T-cell (primary cell): Measurements from ENCODE around the gene SIRPB2. TPM values are rescaled to one million over a fixed set of nuclear protein-coding genes. Genes with fewer than 3 reads are reported as not detected.

ENCODE experiments used
- ATAC-seq, 4 experiments: fragments of 200-7000 bp in 3 of 4; fragments of 150-1000 bp in 1 of 4; cut with Tn5 transposase; replicated peaks in 1 of 4; 1 replicate in 3 of 4; 2 replicates in 1 of 4; pipeline ENCODE4 v1.10.0; 2021; ENCODE audit warnings: moderate library complexity in 3 of 4, mild to moderate bottlenecking in 2 of 4, moderate number of reproducible peaks in 1 of 4
- CTCF ChIA-PET, 2 donors: fragments of 300-600 bp; sonication (Branson Sonifier 250); formaldehyde crosslinking; loops; one replicate each; lab custom pipeline; 2022; ENCODE audit warnings: antibody characterized with exemption in 2 of 2; lab: Charles Lee
- POLR2A ChIA-PET, 2 donors: fragments of 300-600 bp; sonication (Branson Sonifier 250); formaldehyde crosslinking; loops; one replicate each; lab custom pipeline; 2022; ENCODE audit warnings: antibody characterized with exemption in 2 of 2; lab: Charles Lee
- DNase-seq, 35 experiments: peaks; one replicate each; pipeline versions ENCODE4 v3.0.0 to v3.0.0-alpha.2; 2013 to 2023
- H3K27ac ChIP-seq: one replicate; pipeline ENCODE4 v1.5.1; 2013; ENCODE audit warnings: low read length
- H3K27me3 ChIP-seq, 2 experiments: replicated peaks in 1 of 2; 1 replicate in 1 of 2; 2 replicates in 1 of 2; pipeline versions ENCODE4 v1.6.1 to v1.7.0; 2013; ENCODE audit warnings: low read length in 1 of 2, mixed read lengths in 1 of 2; ENCODE audit not compliant: control insufficient read depth in 2 of 2, insufficient read depth in 2 of 2; ENCODE audit errors: extremely low read depth in 1 of 2
- H3K36me3 ChIP-seq, 2 donors: 1 replicate in 1 of 2; 2 replicates in 1 of 2; pipeline versions ENCODE4 v1.6.1 to v1.7.0; 2013; ENCODE audit warnings: low read length in 1 of 2; ENCODE audit not compliant: control insufficient read depth in 2 of 2, insufficient read depth in 1 of 2; ENCODE audit errors: extremely low read depth in 1 of 2
- H3K4me1 ChIP-seq, 2 experiments: 1 replicate in 1 of 2; 2 replicates in 1 of 2; pipeline versions ENCODE4 v1.6.1 to v1.7.0; 2013; ENCODE audit warnings: low read length in 2 of 2, mixed read lengths in 1 of 2; ENCODE audit not compliant: insufficient read depth in 2 of 2, control insufficient read depth in 1 of 2; ENCODE audit errors: extremely low read depth in 1 of 2
- H3K4me3 ChIP-seq, 2 donors: 1 replicate in 1 of 2; 2 replicates in 1 of 2; pipeline versions ENCODE4 v1.5.1 to v1.7.0; 2013; ENCODE audit warnings: mild to moderate bottlenecking in 2 of 2, low read length in 1 of 2, moderate library complexity in 1 of 2; ENCODE audit not compliant: control insufficient read depth in 1 of 2; ENCODE audit errors: extremely low read depth in 1 of 2
- H3K9me3 ChIP-seq: 2 replicates; pipeline ENCODE4 v1.7.0; 2013
- H3K27ac Mint-ChIP-seq, 2 donors: one replicate each; pipeline ENCODE4 v1.8.0; 2020 to 2021; ENCODE audit warnings: mild to moderate bottlenecking in 2 of 2, mixed read lengths in 2 of 2
- H3K27me3 Mint-ChIP-seq, 2 donors: one replicate each; pipeline ENCODE4 v1.8.0; 2021 to 2022; ENCODE audit warnings: mixed read lengths in 2 of 2
- H3K36me3 Mint-ChIP-seq: one replicate; pipeline ENCODE4 v1.8.0; 2021; ENCODE audit warnings: mixed read lengths
- H3K4me1 Mint-ChIP-seq, 3 donors: one replicate each; pipeline ENCODE4 v1.8.0; 2020 to 2022; ENCODE audit warnings: mixed read lengths in 3 of 3, mild to moderate bottlenecking in 1 of 3
- H3K4me3 Mint-ChIP-seq, 3 donors: one replicate each; pipeline ENCODE4 v1.8.0; 2020 to 2022; ENCODE audit warnings: mild to moderate bottlenecking in 3 of 3, mixed read lengths in 3 of 3, moderate library complexity in 3 of 3
- H3K9me3 Mint-ChIP-seq, 3 donors: one replicate each; pipeline ENCODE4 v1.8.0; 2020 to 2022; ENCODE audit warnings: mixed read lengths in 3 of 3
- WGBS: methylation state at CpG from one replicate; pipeline ENCODE4 v1.1.5; 2013; ENCODE audit warnings: missing lambda C conversion rate; ENCODE audit not compliant: insufficient coverage; 5-methylcytosine and 5-hydroxymethylcytosine counted together
- total RNA-seq, 35 experiments: library from RNA in 6 of 35; stranded (reverse) in 6 of 35; fragments of 120-200 nt in 1 of 35; gene quantifications; one replicate each; pipeline versions ENCODE4 v1.2.1 to v1.2.4 and lab custom pipeline; 2013 to 2026

SIRPB2 gene
- total RNA-seq, 5 donors from 2014 or later (not counting 1 experiment from before 2014, with no cell fraction given): 0.09 to 0.58 TPM; not detected in 3

DNA sequence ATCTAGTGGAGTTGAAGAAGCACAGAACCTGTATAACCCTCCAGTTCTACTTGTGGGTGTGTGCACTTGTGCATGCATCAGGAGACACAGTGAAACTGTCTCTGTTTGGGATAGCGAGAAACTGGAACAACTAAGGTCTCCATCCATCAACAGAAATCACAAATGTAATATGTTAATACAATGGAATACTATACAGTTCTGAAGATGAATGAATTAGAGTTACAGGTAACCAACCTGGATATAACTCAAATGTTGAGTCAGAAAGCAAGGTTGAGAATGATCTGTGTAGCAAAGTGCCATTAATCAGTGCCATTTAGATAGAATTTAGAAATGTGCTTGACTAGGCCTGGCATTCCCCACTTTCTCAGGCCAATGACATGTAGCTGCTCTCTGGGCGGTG is 20.0 kb downstream of the SIRPB2 start:
- Histone ChIP-seq H3K36me3 (no peaks in the 10 kb centered on the region), H3K4me3 (no peak overlapping the region), H3K27me3 (peaks cover 0 to 43% of the 10 kb centered on the region in 2 experiments), H3K4me1 (peaks cover 9% of the 10 kb centered on the region in 2 experiments), H3K27ac (no peak overlapping the region), H3K9me3 (no peaks in the 10 kb centered on the region)
- POLR2A ChIA-PET: no interaction called here
- H3K9me3 Mint-ChIP-seq: no peaks in the 10 kb centered on the region
- CTCF ChIA-PET: no interaction called here
- H3K27me3 Mint-ChIP-seq: peaks cover 10 to 22% of the 10 kb centered on the region in 2 donors
- no peak overlapping the region for H3K4me3 Mint-ChIP-seq
- peaks cover 13% of the 10 kb centered on the region in 3 donors for H3K4me1 Mint-ChIP-seq
- ATAC-seq: no peak
- no peaks in the 10 kb centered on the region for H3K36me3 Mint-ChIP-seq
- no peak for DNase-seq
- WGBS: no CpG with 5 or more reads among the region's 2 CpGs
- no peak overlapping the region for H3K27ac Mint-ChIP-seq

- DNase-seq: peak in 2 of 35 experiments; percentile 15 to 25
- Mint-ChIP-seq H3K27me3 (peaks cover 10 to 18% of the 10 kb centered on the region in 2 donors), H3K4me1 (peaks cover 22 to 23% (median 23%) of the 10 kb centered on the region in 3 donors), H3K9me3 (no peaks in the 10 kb centered on the region), H3K27ac (no peak overlapping the region), H3K4me3 (no peak overlapping the region), H3K36me3 (no peaks in the 10 kb centered on the region)
- Histone ChIP-seq H3K9me3 (no peaks in the 10 kb centered on the region), H3K4me1 (peaks cover 20 to 21% of the 10 kb centered on the region in 2 experiments), H3K36me3 (no peaks in the 10 kb centered on the region), H3K27me3 (peaks cover 0 to 33% of the 10 kb centered on the region in 2 experiments), H3K27ac (no peak overlapping the region), H3K4me3 (no peak overlapping the region)
- ChIA-PET CTCF (interaction anchor here (0.6 to 0.7 kb wide), 3 partner anchors 77 to 1072 kb away, joined by 3 to 12 read pairs (median 10); partner anchors contain the start of gene FKBP1A (in 1 of the 2)), POLR2A (no interaction called here)
- ATAC-seq: no peak
- 81% methylated on average over 6 of the region's 11 CpGs for WGBS
Measured at GRCh38 chr20:1469925-1470571, 21.2 kb downstream of the SIRPB2 start.

DNA sequence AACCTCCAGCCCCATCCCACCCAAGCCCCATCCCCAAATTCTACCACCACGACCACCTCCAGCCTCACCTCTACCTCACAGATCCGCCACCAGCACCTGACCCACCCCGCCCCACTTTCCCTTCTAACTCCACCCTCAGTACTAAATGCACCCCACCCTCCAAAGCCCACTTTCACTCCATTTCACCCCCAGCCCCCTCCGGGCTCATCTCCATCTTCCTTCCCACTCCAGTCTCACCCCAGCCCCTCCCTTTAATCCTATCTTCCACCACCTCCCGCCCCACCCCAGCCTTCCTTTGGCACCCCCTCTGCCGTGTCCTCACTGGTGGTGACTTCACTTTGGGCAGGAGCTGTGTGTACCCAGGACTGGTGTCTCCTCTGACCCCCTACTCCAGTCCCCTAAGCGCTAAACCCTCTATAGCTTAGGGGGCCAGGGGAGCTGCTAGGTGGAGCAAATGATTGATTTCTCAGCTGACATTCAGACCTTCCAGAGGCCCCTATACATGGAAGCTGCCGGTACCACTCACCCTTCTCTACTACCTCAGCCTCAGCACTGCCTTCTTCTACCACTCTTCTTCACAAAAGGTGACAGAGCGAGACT is 21.8 kb downstream of the SIRPB2 start:
- Mint-ChIP-seq H3K36me3 (peaks cover under 1% of the 10 kb centered on the region), H3K27me3 (peaks cover 10 to 18% of the 10 kb centered on the region in 2 donors), H3K4me3 (no peak overlapping the region), H3K4me1 (peaks cover 28 to 30% (median 29%) of the 10 kb centered on the region in 3 donors), H3K9me3 (no peaks in the 10 kb centered on the region), H3K27ac (no peak overlapping the region)
- ChIA-PET POLR2A (no interaction called here), CTCF (interaction anchor here (0.6 to 1.1 kb wide), 4 partner anchors 34 to 1073 kb away, joined by 3 to 12 read pairs (median 7); partner anchors contain the start of gene FKBP1A (in 1 of the 2))
- ATAC-seq: no peak
- WGBS: 90% methylated on average over 4 of the region's 9 CpGs
- Histone ChIP-seq H3K36me3 (no peaks in the 10 kb centered on the region), H3K9me3 (no peaks in the 10 kb centered on the region), H3K4me3 (no peak overlapping the region), H3K4me1 (peaks cover 22 to 24% of the 10 kb centered on the region in 2 experiments), H3K27me3 (peaks cover 0 to 31% of the 10 kb centered on the region in 2 experiments), H3K27ac (no peak overlapping the region)
- no peak for DNase-seq

DNA sequence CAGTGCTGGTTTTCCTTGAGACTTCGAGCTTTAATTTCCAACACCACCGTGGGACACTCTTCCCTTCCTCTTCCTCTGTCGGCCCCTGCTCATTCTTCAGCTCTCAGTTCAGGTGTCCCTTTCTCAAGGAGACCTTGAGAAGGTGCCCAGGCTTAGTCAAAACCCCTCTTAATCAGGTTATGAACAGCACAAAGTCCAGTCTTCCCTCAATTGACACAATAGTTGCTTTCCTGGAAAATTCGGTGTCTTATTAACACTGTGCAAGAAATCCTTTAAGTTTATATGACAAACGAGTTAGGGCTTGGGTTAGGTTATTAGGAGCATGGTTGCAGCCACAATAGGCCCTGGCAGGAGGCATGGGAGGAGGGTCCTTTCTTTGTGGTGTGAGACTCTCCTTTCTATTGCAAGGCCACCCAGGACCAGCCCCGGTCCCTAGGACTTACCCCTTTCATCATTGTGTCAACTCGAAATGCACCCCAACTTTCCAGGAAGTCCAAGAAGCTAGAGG is 23.0 kb downstream of the SIRPB2 start:
- H3K27ac Mint-ChIP-seq: no peak overlapping the region

GRCh38 chr20:1467355-1468116 is 23.7 kb downstream of the SIRPB2 start:
- Mint-ChIP-seq H3K9me3 (no peaks in the 10 kb centered on the region), H3K4me3 (peak overlapping the region; percentile 72 to 85 (median 82)), H3K27me3 (peaks cover 10 to 14% of the 10 kb centered on the region in 2 donors), H3K36me3 (peaks cover 15% of the 10 kb centered on the region), H3K27ac (peak overlapping the region; percentile 66 to 75), H3K4me1 (peaks cover 46 to 47% (median 46%) of the 10 kb centered on the region in 3 donors)
- Histone ChIP-seq H3K4me1 (peaks cover 26 to 31% of the 10 kb centered on the region in 2 experiments), H3K27me3 (peaks cover 0 to 27% of the 10 kb centered on the region in 2 experiments), H3K27ac (peak overlapping the region; percentile 35), H3K4me3 (no peak overlapping the region), H3K36me3 (peaks cover 0 to 15% of the 10 kb centered on the region in 2 donors), H3K9me3 (no peaks in the 10 kb centered on the region)
- ATAC-seq: no peak
- DNase-seq: peak in 3 of 35 experiments; percentile 6 to 19 (median 14)
- ChIA-PET POLR2A (no interaction called here), CTCF (interaction anchor here (0.6 to 2.7 kb wide), 7 partner anchors 20 to 1003 kb away, joined by 3 to 19 read pairs (median 4); partner anchors contain the start of gene SNRPB (in 1 of the 2))
- 34% methylated on average over 21 of the region's 22 CpGs for WGBS

More for the DNA sequence above, 23.0 kb downstream of the SIRPB2 start:
- Histone ChIP-seq H3K36me3 (peaks cover 0 to 10% of the 10 kb centered on the region in 2 donors), H3K27ac (no peak overlapping the region), H3K4me3 (no peak overlapping the region), H3K9me3 (no peaks in the 10 kb centered on the region), H3K27me3 (peaks cover 0 to 27% of the 10 kb centered on the region in 2 experiments), H3K4me1 (peaks cover 26 to 31% of the 10 kb centered on the region in 2 experiments)
- Mint-ChIP-seq H3K36me3 (peaks cover 12% of the 10 kb centered on the region), H3K4me1 (peaks cover 40 to 42% (median 42%) of the 10 kb centered on the region in 3 donors), H3K4me3 (peak overlapping the region in 2 of 3 donors; percentile 50 to 72), H3K9me3 (no peaks in the 10 kb centered on the region), H3K27me3 (peaks cover 10 to 18% of the 10 kb centered on the region in 2 donors)
- ChIA-PET POLR2A (no interaction called here), CTCF (interaction anchor here (0.6 to 2.7 kb wide), 5 partner anchors 35 to 898 kb away, joined by 3 to 19 read pairs (median 4); no protein-coding TSS in a partner anchor)
- ATAC-seq: no peak
- 53% methylated on average over 4 of the region's 7 CpGs for WGBS
- no peak for DNase-seq
